Testis (tissue), 3 donors: ENCODE results near the gene POU6F2. TPM values are rescaled to one million over a fixed set of nuclear protein-coding genes. Genes with fewer than 3 reads are reported as not detected.

Source experiments
- DNase-seq: peaks from one replicate; pipeline ENCODE4 v3.0.0-alpha.2; 2019
- H3K27ac ChIP-seq, 2 donors: fragments of 200-600 bp; sonication (generic); one replicate each; pipeline ENCODE4 v1.5.1; 2019
- H3K27me3 ChIP-seq: fragments of 200-600 bp; sonication (generic); one replicate; pipeline ENCODE4 v1.5.1; 2019
- H3K36me3 ChIP-seq: fragments of 200-600 bp; sonication (generic); one replicate; pipeline ENCODE4 v1.5.1; 2017; ENCODE audit warnings: low read depth; ENCODE audit errors: missing control alignments
- H3K4me1 ChIP-seq: fragments of 200-600 bp; sonication (generic); one replicate; pipeline ENCODE4 v1.5.1; 2019
- H3K4me3 ChIP-seq, 2 donors: fragments of 200-600 bp; sonication (generic); one replicate each; pipeline ENCODE4 v1.5.1; 2017 to 2019
- H3K9me3 ChIP-seq: fragments of 200-600 bp; sonication (generic); one replicate; pipeline ENCODE4 v1.5.1; 2017
- POLR2A ChIP-seq: fragments of 450-650 bp; IDR thresholded peaks from one replicate; pipeline ENCODE4 v1.6.1; 2017; ENCODE audit warnings: antibody characterized with exemption, mild to moderate bottlenecking, moderate library complexity
- WGBS, 2 donors: methylation state at CpG; one replicate each; pipeline ENCODE4 v1.1.5; 2018; 5-methylcytosine and 5-hydroxymethylcytosine counted together
- intact Hi-C: fragments of 100-400 bp; cut with DNase I; formaldehyde crosslinking; loops from one replicate; pipeline ENCODE4 v1.15.1; 2023; ENCODE audit warnings: low total_unique reads
- polyA plus RNA-seq: library from polyadenylated mRNA; stranded (reverse); fragments of 350-450 nt; fragmentation: Illumina TruSeq; extraction: RNeasy Lipid Tissue Mini Kit (QIAGEN cat#74804); gene quantifications from one replicate; pipeline ENCODE4 v1.2.3, GENCODE V29; 2014; ENCODE audit warnings: low read depth, low replicate concordance; ENCODE audit not compliant: insufficient read depth
- total RNA-seq, 2 donors: library from RNA; depleted of rRNA; stranded (reverse); fragments of >200 nt; gene quantifications; one replicate each; pipeline ENCODE4 v1.2.3, GENCODE V29; 2016
- TF ChIP-seq, protein P1 (sequence below), 3 experiments: fragments of 450-650 bp in 2 of 3; fragments of 200-600 bp in 1 of 3; sonication (generic) in 1 of 3; IDR thresholded peaks; one replicate each; pipeline ENCODE4 v1.5.1; 2016 to 2019; ENCODE audit warnings: antibody characterized with exemption in 3 of 3, mild to moderate bottlenecking in 2 of 3, moderate library complexity in 1 of 3

POU6F2 gene
- total and polyA plus RNA-seq, 3 donors from 2014 or later = 1.3 to 3.4 (median 1.7) TPM

DNA sequence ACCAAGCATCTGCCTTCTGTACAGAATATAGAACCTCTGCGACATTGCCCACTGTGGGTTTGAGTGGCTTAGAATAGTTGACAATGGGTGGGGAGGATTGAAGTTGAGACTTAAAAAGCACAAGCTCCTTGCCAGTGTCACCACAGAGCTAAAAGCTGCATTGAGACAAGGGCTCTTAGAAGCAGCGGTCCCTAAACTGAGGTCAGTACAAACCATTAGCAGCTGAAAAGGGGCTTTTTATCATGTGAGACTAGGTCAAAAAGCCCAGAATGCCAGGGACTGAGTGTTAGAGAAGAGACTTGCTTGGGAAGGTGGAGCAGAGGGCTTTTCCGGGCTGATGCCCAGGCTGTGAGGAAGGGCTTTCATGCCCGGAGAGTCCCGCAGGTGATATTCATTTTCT, 91.3 kb downstream of the POU6F2 start:
- Histone ChIP-seq H3K27ac (no peak overlapping the region), H3K36me3 (no peaks in the 10 kb centered on the region), H3K4me3 (no peak overlapping the region), H3K27me3 (no peaks in the 10 kb centered on the region), H3K9me3 (no peaks in the 10 kb centered on the region), H3K4me1 (no peaks in the 10 kb centered on the region)
- TF ChIP-seq, protein P1, sequence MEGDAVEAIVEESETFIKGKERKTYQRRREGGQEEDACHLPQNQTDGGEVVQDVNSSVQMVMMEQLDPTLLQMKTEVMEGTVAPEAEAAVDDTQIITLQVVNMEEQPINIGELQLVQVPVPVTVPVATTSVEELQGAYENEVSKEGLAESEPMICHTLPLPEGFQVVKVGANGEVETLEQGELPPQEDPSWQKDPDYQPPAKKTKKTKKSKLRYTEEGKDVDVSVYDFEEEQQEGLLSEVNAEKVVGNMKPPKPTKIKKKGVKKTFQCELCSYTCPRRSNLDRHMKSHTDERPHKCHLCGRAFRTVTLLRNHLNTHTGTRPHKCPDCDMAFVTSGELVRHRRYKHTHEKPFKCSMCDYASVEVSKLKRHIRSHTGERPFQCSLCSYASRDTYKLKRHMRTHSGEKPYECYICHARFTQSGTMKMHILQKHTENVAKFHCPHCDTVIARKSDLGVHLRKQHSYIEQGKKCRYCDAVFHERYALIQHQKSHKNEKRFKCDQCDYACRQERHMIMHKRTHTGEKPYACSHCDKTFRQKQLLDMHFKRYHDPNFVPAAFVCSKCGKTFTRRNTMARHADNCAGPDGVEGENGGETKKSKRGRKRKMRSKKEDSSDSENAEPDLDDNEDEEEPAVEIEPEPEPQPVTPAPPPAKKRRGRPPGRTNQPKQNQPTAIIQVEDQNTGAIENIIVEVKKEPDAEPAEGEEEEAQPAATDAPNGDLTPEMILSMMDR (IDR thresholded peaks at IDR 0.05) = no peak
- intact Hi-C loops = no loop called here
- no peak for DNase-seq
- WGBS, 2 donors = 85 to 91% methylated on average over 5 of the region's 5 CpGs

- Histone ChIP-seq H3K27me3 (no peaks in the 10 kb centered on the region), H3K9me3 (no peaks in the 10 kb centered on the region), H3K36me3 (no peaks in the 10 kb centered on the region), H3K4me1 (no peaks in the 10 kb centered on the region), H3K4me3 (no peak overlapping the region), H3K27ac (no peak overlapping the region)
- WGBS, 2 donors = 70 to 74% methylated on average over 11 of the region's 11 CpGs
- no peak for DNase-seq
- intact Hi-C loops = no loop called here
- TF ChIP-seq, protein P1 (IDR thresholded peaks at IDR 0.05) = no peak
- no peak for TF ChIP-seq POLR2A
Observed at GRCh38 chr7:39069896-39070881, 92.5 kb downstream of the POU6F2 start.

DNA sequence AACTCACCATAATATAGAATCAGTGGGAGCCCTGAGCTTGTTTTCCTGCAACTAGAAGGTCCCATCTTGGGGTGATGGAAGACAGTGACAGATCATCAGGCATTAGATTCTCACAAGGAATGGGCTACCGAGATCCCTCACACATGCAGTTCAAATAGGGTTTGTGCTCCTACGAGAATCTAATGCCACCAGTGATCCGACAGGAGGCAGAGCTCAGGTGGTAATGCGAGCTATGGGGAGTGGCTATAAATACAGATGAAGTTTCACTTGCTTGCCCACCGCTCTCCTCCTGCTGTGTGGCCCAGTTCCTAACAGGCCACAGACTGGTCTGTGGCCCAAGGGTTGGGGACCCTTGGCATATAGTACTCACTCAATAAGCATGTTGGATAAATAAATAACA, 93.4 kb downstream of the POU6F2 start:
- Histone ChIP-seq H3K4me3 (no peak overlapping the region), H3K4me1 (no peaks in the 10 kb centered on the region), H3K27me3 (no peaks in the 10 kb centered on the region), H3K9me3 (no peaks in the 10 kb centered on the region), H3K36me3 (no peaks in the 10 kb centered on the region), H3K27ac (no peak overlapping the region)
- no peak for DNase-seq
- whole genome bisulfite sequencing, 2 donors = 87 to 91% methylated on average over 5 of the region's 5 CpGs
- intact Hi-C loops = no loop called here
- TF ChIP-seq, protein P1 (IDR thresholded peaks at IDR 0.05) = no peak
- TF ChIP-seq POLR2A = no peak

GRCh38 chr7:39073432-39073831, 95.7 kb downstream of the POU6F2 start:
- no peaks in the 10 kb centered on the region for H3K9me3 ChIP-seq
- H3K4me1 ChIP-seq = no peaks in the 10 kb centered on the region
- DNase-seq = no peak
- intact Hi-C loops = no loop called here
- no peaks in the 10 kb centered on the region for H3K27me3 ChIP-seq
- H3K36me3 ChIP-seq = no peaks in the 10 kb centered on the region
- 37 to 45% methylated on average over 8 of the region's 8 CpGs for WGBS, 2 donors
- TF ChIP-seq POLR2A = no peak
- TF ChIP-seq, protein P1 (IDR thresholded peaks at IDR 0.05) = no peak
- H3K4me3 ChIP-seq = no peak overlapping the region
- no peak overlapping the region for H3K27ac ChIP-seq

DNA sequence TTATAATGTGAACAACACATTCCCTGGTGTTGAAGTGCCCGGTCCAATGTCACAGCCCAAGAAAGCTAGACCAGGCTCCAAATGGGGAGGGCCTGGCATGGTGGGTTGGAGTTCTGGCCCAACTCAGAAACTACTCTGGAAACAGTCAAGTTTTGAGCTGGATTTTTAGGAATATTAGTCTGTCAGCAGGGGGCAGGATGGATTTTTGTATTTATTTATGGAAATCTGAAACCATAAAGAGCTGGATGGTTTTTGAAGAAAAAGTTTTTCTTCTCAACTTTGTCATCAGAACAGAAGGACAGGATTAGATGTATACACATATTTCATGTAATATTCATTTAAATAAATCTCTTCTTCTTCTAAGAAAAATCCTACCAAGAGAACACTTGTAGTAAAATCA, 97.5 kb downstream of the POU6F2 start:
- Histone ChIP-seq H3K4me1 (no peaks in the 10 kb centered on the region), H3K4me3 (no peak overlapping the region), H3K9me3 (no peaks in the 10 kb centered on the region), H3K27ac (no peak overlapping the region), H3K27me3 (no peaks in the 10 kb centered on the region), H3K36me3 (no peaks in the 10 kb centered on the region)
- DNase-seq = no peak
- no peak for TF ChIP-seq POLR2A
- TF ChIP-seq, protein P1 (IDR thresholded peaks at IDR 0.05) = no peak
- intact Hi-C loops = no loop called here
- 92 to 100% methylated on average over 1 of the region's 1 CpG for WGBS, 2 donors
